WI38 (cell line): ENCODE data around the gene C9orf50.

Experiments
- H3K4me3 ChIP-seq: 2 replicates; pipeline ENCODE4 v1.5.1; 2011; ENCODE audit warnings: low read depth, mild to moderate bottlenecking, control low read depth, low read length
- TF ChIP-seq, protein P1 (sequence below): IDR thresholded peaks from 2 replicates; pipeline ENCODE4 v1.5.1; 2012; ENCODE audit warnings: low read depth, mild to moderate bottlenecking, control low read depth, low read length

Gene C9orf50

DNA sequence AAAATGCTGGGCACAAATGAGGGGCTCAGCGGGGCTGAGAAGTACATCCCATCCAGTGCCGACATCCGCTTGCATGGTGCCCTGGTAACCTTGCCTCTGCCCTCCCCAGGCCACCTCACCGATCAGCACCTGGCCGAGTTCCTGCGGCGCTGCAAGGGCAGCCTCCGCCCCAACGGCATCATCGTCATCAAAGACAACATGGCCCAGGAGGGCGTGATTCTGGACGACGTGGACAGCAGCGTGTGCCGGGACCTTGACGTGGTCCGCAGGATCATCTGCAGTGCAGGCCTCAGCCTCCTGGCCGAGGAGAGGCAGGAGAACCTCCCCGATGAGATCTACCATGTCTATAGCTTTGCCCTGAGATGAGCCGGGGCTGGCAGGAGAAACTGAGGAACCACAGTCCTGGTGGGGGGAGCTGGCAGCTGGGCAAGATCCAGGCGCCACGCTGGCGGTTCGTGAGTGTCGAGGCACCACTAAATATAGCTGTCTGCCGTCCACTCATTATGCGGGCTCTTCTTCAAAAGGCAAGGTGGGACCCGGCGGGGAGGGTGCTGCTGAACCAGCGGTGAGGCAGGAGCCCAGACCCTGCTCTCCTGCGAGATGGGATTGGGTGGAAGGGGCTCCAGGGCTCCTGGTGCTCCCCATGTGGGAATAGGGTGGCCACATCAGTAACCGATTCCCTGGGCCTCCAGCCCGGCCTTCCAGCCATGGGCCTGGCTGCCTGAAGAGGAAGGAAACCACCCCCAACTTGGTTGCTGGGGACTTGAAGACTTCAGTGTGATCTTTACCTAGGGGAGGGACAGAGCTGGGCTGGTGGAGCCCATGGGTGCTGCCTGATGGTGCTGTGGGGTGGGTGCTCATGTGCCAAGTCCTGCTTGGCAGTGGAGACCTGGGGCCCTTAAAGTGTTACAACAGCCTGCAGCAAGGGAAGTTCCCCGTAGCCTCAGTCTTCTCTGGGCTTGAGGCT is 14.5 kb upstream of the C9orf50 start:
- TF ChIP-seq, protein P1, sequence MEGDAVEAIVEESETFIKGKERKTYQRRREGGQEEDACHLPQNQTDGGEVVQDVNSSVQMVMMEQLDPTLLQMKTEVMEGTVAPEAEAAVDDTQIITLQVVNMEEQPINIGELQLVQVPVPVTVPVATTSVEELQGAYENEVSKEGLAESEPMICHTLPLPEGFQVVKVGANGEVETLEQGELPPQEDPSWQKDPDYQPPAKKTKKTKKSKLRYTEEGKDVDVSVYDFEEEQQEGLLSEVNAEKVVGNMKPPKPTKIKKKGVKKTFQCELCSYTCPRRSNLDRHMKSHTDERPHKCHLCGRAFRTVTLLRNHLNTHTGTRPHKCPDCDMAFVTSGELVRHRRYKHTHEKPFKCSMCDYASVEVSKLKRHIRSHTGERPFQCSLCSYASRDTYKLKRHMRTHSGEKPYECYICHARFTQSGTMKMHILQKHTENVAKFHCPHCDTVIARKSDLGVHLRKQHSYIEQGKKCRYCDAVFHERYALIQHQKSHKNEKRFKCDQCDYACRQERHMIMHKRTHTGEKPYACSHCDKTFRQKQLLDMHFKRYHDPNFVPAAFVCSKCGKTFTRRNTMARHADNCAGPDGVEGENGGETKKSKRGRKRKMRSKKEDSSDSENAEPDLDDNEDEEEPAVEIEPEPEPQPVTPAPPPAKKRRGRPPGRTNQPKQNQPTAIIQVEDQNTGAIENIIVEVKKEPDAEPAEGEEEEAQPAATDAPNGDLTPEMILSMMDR: no peak
- H3K4me3 ChIP-seq: no peak overlapping the region

DNA sequence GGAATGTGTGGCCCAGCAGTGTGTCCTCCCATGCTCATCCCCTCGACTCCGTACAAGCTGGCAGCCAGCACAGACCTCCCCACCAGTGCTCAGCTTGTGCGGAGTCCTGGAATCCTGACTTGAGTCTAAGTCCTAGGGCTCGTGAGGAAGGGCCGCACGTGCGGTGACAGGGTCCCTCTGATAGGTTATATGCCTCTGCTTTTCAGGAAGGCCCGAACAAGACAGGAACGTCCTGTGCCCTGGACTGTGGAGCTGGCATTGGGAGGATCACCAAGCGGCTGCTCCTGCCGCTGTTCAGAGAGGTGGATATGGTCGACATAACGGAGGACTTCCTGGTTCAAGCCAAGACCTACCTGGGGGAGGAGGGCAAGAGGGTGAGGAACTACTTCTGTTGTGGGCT is 12.9 kb upstream of the C9orf50 start:
- TF ChIP-seq, protein P1: no peak
- H3K4me3 ChIP-seq: no peak overlapping the region

DNA sequence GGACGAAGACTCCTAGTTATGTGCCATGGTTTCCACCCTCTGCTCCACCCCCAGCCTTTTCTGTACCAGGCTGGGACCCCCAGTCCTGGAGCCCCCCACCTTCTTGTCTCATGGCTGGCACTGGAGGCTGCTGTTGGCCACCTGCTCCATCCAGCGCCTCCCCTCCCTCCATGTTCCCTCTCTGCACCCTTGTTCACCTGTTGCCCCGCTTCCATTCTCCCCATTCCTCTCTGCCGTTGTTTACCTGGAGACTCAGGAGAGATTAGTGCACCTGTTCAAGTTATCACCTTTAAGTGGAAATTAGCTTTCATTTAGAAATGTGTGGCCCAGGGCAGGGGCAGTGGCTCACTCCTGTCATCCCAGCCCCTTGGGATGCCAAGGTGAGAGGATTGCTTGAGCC is 12.3 kb upstream of the C9orf50 start:
- no peak overlapping the region for H3K4me3 ChIP-seq
- TF ChIP-seq, protein P1: no peak

DNA sequence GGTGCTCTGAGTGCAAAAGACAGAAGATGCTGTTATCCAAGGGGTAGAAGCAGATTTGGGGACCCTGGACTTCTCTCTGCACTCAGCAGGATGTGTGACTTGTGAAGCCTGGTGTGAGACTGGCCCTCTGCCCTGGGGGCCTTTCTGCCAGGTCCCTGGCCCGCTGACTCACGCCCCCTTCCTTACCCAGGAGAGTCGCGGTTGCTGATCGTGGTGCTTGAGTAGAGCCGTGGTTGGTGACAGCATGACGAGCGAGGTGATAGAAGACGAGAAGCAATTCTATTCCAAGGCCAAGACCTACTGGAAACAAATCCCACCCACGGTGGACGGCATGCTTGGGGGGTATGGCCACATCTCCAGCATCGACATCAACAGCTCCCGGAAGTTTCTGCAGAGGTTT is 11.6 kb upstream of the C9orf50 start:
- TF ChIP-seq, protein P1: no peak
- H3K4me3 ChIP-seq: no peak overlapping the region

DNA sequence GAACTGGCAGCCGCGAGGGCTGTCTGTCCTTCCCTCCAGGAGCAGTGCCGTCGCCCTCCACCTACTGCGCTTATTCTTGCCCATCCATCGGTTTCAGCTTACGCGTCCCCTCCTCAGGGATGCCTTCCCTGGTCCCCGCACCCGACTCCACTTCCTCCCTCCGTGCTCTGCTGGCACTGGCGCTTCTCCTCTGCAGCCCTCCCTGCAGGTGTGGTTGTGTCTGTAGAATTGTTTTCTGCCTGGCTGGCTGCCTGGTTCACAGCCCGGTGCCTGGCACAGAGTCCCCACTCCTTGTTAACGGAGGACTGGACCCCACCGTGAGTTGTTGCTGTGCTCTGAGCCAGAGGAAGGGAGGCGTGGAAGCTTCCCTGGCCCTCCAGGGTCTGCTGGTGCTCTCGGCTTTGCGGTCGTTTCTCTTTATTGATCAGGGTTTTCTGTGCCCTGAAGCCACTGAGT is 10.8 kb upstream of the C9orf50 start:
- H3K4me3 ChIP-seq: no peak overlapping the region
- TF ChIP-seq, protein P1: no peak

DNA sequence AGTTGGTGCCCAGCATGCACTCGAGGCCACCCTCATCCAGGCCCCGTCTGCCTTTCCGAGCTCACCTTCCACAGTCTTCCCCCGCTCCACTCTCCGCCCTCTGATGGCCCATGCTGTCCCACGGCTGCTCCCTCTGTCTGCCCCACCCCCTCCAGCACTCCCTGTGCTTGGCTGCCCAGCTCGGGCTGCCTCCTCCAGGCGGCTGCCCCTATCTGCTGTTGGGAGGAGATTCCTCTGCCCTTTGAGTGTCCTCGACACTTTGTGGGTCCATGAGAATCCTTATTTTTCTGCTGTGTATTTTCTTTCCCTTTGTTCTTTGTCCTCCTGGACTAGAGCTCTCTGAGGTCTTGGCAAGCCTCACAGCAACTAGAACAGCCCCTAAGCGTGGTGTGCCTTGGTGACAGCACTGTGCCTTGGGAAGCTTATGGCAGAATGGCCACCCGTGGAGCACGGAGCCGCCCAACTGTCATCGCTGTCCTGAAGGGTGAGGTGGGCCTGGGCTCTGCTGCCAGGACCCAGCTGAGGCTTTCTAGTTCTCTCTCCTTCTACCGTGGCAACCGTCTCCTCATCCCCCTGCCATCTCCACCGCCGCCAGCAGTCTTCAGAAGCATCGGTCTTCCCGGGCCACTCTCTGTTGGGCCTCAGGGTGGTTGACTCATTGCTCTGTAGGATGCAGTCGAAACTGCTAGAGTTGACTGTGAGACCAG is 10.2 kb upstream of the C9orf50 start:
- no peak overlapping the region for H3K4me3 ChIP-seq
- TF ChIP-seq, protein P1: no peak
